D721Med (cell line): ENCODE data around the gene C1orf74.

ENCODE experiments used
- DNase-seq: peaks from one replicate; pipeline ENCODE4 v3.0.0; 2011; ENCODE audit warnings: low spot score; ENCODE audit not compliant: insufficient read length
- FAIRE-seq: peaks from 2 replicates; lab custom pipeline; 2011; peaks lifted over from hg19 to GRCh38; lab: Jason Lieb, UNC
- CTCF ChIP-seq: IDR thresholded peaks from 2 replicates; pipeline ENCODE4 v1.5.1; 2012; ENCODE audit warnings: mild to moderate bottlenecking, control low read depth; ENCODE audit not compliant: insufficient read depth; ENCODE audit errors: missing control alignments

Gene C1orf74

GRCh38 chr1:209769971-209770370 lies 14.4 kb downstream of the C1orf74 start:
- TF ChIP-seq CTCF, result no peak
- FAIRE-seq (no peak), DNase-seq (no peak)

- no peak for FAIRE-seq
- no peak for TF ChIP-seq CTCF
- DNase-seq, result no peak
Measured at GRCh38 chr1:209769171-209769904, 15.0 kb downstream of the C1orf74 start.

- no peak for TF ChIP-seq CTCF
- no peak for DNase-seq
- no peak for FAIRE-seq
Measured at GRCh38 chr1:209768354-209768774, 16.0 kb downstream of the C1orf74 start.

GRCh38 chr1:209767706-209768105 lies 16.7 kb downstream of the C1orf74 start:
- FAIRE-seq (no peak), DNase-seq (no peak)
- TF ChIP-seq CTCF, result no peak

GRCh38 chr1:209767096-209767495 lies 17.3 kb downstream of the C1orf74 start:
- no peak for DNase-seq
- FAIRE-seq, result no peak
- no peak for TF ChIP-seq CTCF

- FAIRE-seq (no peak), DNase-seq (no peak)
- TF ChIP-seq CTCF, result no peak
Measured at GRCh38 chr1:209766051-209766450, 18.3 kb downstream of the C1orf74 start.

- no peak for TF ChIP-seq CTCF
- DNase-seq (no peak), FAIRE-seq (no peak)
Measured at GRCh38 chr1:209761011-209761635, 23.2 kb downstream of the C1orf74 start.
